Left cardiac atrium (tissue), 4 donors: ENCODE data around the gene PIN1. TPM values are rescaled to one million over a fixed set of nuclear protein-coding genes. Genes with fewer than 3 reads are reported as not detected.

Experiments
- ATAC-seq, 2 donors: fragments of 200-7000 bp; cut with Tn5 transposase; one replicate each; pipeline ENCODE4 v1.9.1; 2020; ENCODE audit warnings: mild to moderate bottlenecking in 2 of 2, moderate library complexity in 2 of 2
- DNase-seq: peaks from one replicate; pipeline ENCODE4 v3.0.0-alpha.2; 2020
- intact Hi-C, 2 donors: fragments of 100-400 bp; cut with DNase I; formaldehyde crosslinking; loops; one replicate each; pipeline versions ENCODE4 v1.14.1 to v1.15.1; 2022 to 2023
- total RNA-seq, 2 donors: library from RNA; stranded (reverse); fragmentation: NEBNext Ultra II Directional; extraction: Animal tissue kit (Norgen Biotek cat#: 25700); gene quantifications; one replicate each; pipeline ENCODE4 v1.2.1, GENCODE V29; 2021
- donor health status: DM: no; HTN: yes; CAD: no.
- donor health status: DM: no; HTN: yes; CAD: no; lungs with severe emphysema.
- donor health status: DM: yes; HTN: yes; CAD: no.
- donor health status: Dilated cardiomyopathy.

Gene PIN1
- total RNA-seq, 2 donors from 2014 or later: 73.7 to 74.9 TPM

GRCh38 chr19:9872618-9873242 lies 37.6 kb downstream of the PIN1 start:
- intact Hi-C loops: no loop called here
- no peak for DNase-seq
- no peak for ATAC-seq

- intact Hi-C loops: no loop called here
- DNase-seq: no peak
- ATAC-seq: no peak
Measured at GRCh38 chr19:9875031-9875627, 40.0 kb downstream of the PIN1 start.

GRCh38 chr19:9875796-9876195 lies 40.7 kb downstream of the PIN1 start:
- intact Hi-C loops: no loop called here
- DNase-seq (no peak), ATAC-seq (no peak)

- intact Hi-C loops: no loop called here
- no peak for ATAC-seq
- no peak for DNase-seq
Measured at GRCh38 chr19:9877780-9878510, 42.8 kb downstream of the PIN1 start.

- ATAC-seq (no peak), DNase-seq (no peak)
- intact Hi-C loops: no loop called here
Measured at GRCh38 chr19:9878511-9879196, 43.5 kb downstream of the PIN1 start.

- intact Hi-C loops: no loop called here
- DNase-seq: no peak
Measured at GRCh38 chr19:9881720-9882119, 46.6 kb downstream of the PIN1 start.

GRCh38 chr19:9883231-9883758 lies 48.2 kb downstream of the PIN1 start:
- intact Hi-C loops: no loop called here
- no peak for DNase-seq
- no peak for ATAC-seq

More at GRCh38 chr19:9881720-9882119, 46.6 kb downstream of the PIN1 start:
- no peak for ATAC-seq

GRCh38 chr19:9883764-9884163 lies 48.6 kb downstream of the PIN1 start:
- no peak for ATAC-seq
- DNase-seq: no peak
- intact Hi-C loops: no loop called here

- ATAC-seq (peak; percentile 82 to 93), DNase-seq (peak; percentile 51)
- intact Hi-C loops: no loop called here
Measured at GRCh38 chr19:9885077-9885552, 50.0 kb downstream of the PIN1 start.

GRCh38 chr19:9891609-9892373 lies 56.7 kb downstream of the PIN1 start:
- DNase-seq (no peak), ATAC-seq (no peak)
- intact Hi-C loops: no loop called here

Other genes starting within 250 kb of the PIN1 start
- 10 to 100 TPM; 18.9 to 20.1 TPM for gene ZNF561, start 214.1 kb upstream of the PIN1 start, total RNA-seq
- gene ZNF562, start 160.2 kb upstream of the PIN1 start, total RNA-seq: 10 to 100 TPM; 21.8 to 27.5 TPM
- 10 to 100 TPM in 1 of 2 donors, 1 to 10 TPM in 1; 8.8 to 12.7 TPM for gene ZNF846, start 66.6 kb upstream of the PIN1 start, total RNA-seq
- 10 to 100 TPM; 12.8 to 14.5 TPM for gene FBXL12, start 16.2 kb upstream of the PIN1 start, total RNA-seq
- 100 to 1,000 TPM; 414 to 466 TPM for gene UBL5, start 7.4 kb upstream of the PIN1 start, total RNA-seq
- gene OLFM2, start 101.2 kb downstream of the PIN1 start, total RNA-seq: 10 to 100 TPM in 1 of 2 donors, 1 to 10 TPM in 1; 9.0 to 10.8 TPM
- gene COL5A3, start 175.2 kb downstream of the PIN1 start, total RNA-seq: 10 to 100 TPM; 16.4 to 23.9 TPM
- gene RDH8, start 178.2 kb downstream of the PIN1 start, total RNA-seq: not detected